Neutrophil (primary cell): ENCODE data around the gene SPRED2.

Experiments used
- H3K27ac ChIP-seq: fragments of 200-600 bp; sonication (generic); 2 replicates; pipeline ENCODE4 v1.5.1; 2016; ENCODE audit warnings: mild to moderate bottlenecking, moderate library complexity
- H3K27me3 ChIP-seq: fragments of 200-600 bp; sonication (generic); 2 replicates; pipeline ENCODE4 v1.6.0; 2016; ENCODE audit warnings: mild to moderate bottlenecking
- H3K36me3 ChIP-seq: fragments of 200-600 bp; sonication (generic); 2 replicates; pipeline ENCODE4 v1.5.1; 2017
- H3K4me1 ChIP-seq, 2 experiments: fragments of 200-600 bp in 1 of 2; sonication (generic) in 1 of 2; 1 replicate in 1 of 2; 2 replicates in 1 of 2; pipeline versions ENCODE4 v1.5.1 to v1.6.1; 2013 to 2016; ENCODE audit warnings: low read depth in 1 of 2, low read length in 1 of 2, mild to moderate bottlenecking in 1 of 2, moderate library complexity in 1 of 2; ENCODE audit not compliant: control insufficient read depth in 1 of 2, insufficient read depth in 1 of 2
- H3K4me3 ChIP-seq, 2 experiments: fragments of 200-600 bp in 1 of 2; sonication (generic) in 1 of 2; 1 replicate in 1 of 2; 2 replicates in 1 of 2; pipeline ENCODE4 v1.5.1; 2013 to 2016; ENCODE audit warnings: low read depth in 1 of 2, low read length in 1 of 2, mild to moderate bottlenecking in 1 of 2, moderate library complexity in 1 of 2
- H3K9me3 ChIP-seq: fragments of 200-600 bp; sonication (generic); 2 replicates; pipeline ENCODE4 v1.5.1; 2016
- CTCF ChIP-seq: fragments of 200-600 bp; sonication (generic); IDR thresholded peaks from 2 replicates; pipeline ENCODE4 v1.5.1; 2016; ENCODE audit warnings: antibody characterized with exemption

Gene SPRED2

GRCh38 chr2:65411056-65411795, 21.2 kb downstream of the SPRED2 start:
- Histone ChIP-seq H3K36me3 (no peaks in the 10 kb centered on the region), H3K4me1 (no peaks in the 10 kb centered on the region), H3K4me3 (no peak overlapping the region), H3K9me3 (no peaks in the 10 kb centered on the region), H3K27me3 (no peaks in the 10 kb centered on the region), H3K27ac (no peak overlapping the region)
- no peak for TF ChIP-seq CTCF

GRCh38 chr2:65409045-65409444, 23.4 kb downstream of the SPRED2 start:
- H3K4me1 ChIP-seq, result no peaks in the 10 kb centered on the region
- no peaks in the 10 kb centered on the region for H3K36me3 ChIP-seq
- no peak overlapping the region for H3K4me3 ChIP-seq
- H3K9me3 ChIP-seq, result no peaks in the 10 kb centered on the region
- no peaks in the 10 kb centered on the region for H3K27me3 ChIP-seq
- H3K27ac ChIP-seq, result no peak overlapping the region
- no peak for TF ChIP-seq CTCF

GRCh38 chr2:65407240-65407639, 25.2 kb downstream of the SPRED2 start:
- H3K27me3 ChIP-seq, result no peaks in the 10 kb centered on the region
- H3K27ac ChIP-seq, result no peak overlapping the region
- H3K36me3 ChIP-seq, result no peaks in the 10 kb centered on the region
- no peak overlapping the region for H3K4me3 ChIP-seq
- peaks cover 0 to 10% of the 10 kb centered on the region in 2 experiments for H3K4me1 ChIP-seq
- no peaks in the 10 kb centered on the region for H3K9me3 ChIP-seq
- no peak for TF ChIP-seq CTCF

DNA sequence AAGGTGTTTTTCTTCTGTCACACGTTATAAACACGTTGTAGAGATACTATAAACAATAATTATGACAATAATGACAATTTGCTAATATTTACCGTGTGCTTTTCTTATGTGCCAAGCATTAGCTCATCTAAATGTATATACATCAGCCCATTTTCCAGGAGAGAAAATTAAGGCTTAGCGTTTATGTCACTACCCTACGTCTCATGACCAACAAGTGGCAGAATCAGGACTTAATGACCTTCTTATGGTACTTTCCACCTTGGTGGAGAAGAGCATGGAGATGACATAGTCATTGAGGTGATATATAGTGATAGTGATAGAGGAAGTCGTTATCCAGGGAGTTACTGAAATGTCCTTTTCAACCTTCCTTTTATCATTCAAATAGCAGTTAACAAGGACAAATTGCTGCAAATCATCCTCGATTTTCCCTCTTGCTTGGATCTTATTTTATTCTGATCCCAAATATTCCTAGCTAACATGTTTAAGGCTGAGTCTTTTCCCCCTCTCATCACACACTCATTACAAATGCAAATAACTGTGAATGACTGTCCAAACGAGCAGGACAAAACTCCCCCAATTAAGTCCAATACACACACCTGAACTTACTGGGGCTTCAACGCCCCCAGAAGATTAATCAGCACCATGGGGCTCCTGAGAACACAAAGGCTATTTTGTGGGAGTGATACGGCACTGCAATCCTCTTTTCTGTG, 27.3 kb downstream of the SPRED2 start:
- Histone ChIP-seq H3K36me3 (no peaks in the 10 kb centered on the region), H3K4me1 (peaks cover 0 to 10% of the 10 kb centered on the region in 2 experiments), H3K9me3 (no peaks in the 10 kb centered on the region), H3K27ac (no peak overlapping the region), H3K27me3 (no peaks in the 10 kb centered on the region), H3K4me3 (no peak overlapping the region)
- no peak for TF ChIP-seq CTCF

DNA sequence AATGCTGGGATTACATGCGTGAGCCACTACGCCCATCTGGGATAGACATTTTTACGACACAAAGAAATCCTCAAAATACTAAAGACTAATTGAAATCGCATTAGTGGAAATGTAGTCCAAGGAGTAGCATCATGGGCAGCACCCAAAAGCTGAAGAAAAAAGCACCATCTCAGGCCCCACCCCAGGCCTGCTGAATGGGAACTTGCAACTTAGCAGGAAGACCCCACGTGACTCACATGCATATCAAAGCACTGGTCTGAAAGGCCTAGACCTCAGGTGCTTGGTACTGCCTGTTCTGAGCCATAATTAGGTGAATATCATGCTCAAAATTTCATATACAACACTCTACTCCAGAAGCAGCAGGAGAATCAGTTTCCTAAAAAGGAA, 28.9 kb downstream of the SPRED2 start:
- TF ChIP-seq CTCF, result no peak
- peaks cover 0 to 10% of the 10 kb centered on the region in 2 experiments for H3K4me1 ChIP-seq

More for the DNA sequence above, 28.9 kb downstream of the SPRED2 start:
- Histone ChIP-seq H3K9me3 (no peaks in the 10 kb centered on the region), H3K36me3 (no peaks in the 10 kb centered on the region), H3K27ac (no peak overlapping the region), H3K27me3 (no peaks in the 10 kb centered on the region), H3K4me3 (no peak overlapping the region)
